GM21825 (cell line): Measurements from ENCODE around the gene JPT2.
"Not testable (repeated sequence)": the region's sequence is repeated elsewhere in the genome, so short reads cannot be mapped to it uniquely, and the experiment has no call there.

Experiments used
- ATAC-seq: cut with Tn5 transposase; IDR thresholded peaks from one replicate; pipeline ENCODE4 v1.9.1; 2021; ENCODE audit warnings: mild to moderate bottlenecking, moderate library complexity; ENCODE audit not compliant: unreplicated experiment

The JPT2 gene

DNA sequence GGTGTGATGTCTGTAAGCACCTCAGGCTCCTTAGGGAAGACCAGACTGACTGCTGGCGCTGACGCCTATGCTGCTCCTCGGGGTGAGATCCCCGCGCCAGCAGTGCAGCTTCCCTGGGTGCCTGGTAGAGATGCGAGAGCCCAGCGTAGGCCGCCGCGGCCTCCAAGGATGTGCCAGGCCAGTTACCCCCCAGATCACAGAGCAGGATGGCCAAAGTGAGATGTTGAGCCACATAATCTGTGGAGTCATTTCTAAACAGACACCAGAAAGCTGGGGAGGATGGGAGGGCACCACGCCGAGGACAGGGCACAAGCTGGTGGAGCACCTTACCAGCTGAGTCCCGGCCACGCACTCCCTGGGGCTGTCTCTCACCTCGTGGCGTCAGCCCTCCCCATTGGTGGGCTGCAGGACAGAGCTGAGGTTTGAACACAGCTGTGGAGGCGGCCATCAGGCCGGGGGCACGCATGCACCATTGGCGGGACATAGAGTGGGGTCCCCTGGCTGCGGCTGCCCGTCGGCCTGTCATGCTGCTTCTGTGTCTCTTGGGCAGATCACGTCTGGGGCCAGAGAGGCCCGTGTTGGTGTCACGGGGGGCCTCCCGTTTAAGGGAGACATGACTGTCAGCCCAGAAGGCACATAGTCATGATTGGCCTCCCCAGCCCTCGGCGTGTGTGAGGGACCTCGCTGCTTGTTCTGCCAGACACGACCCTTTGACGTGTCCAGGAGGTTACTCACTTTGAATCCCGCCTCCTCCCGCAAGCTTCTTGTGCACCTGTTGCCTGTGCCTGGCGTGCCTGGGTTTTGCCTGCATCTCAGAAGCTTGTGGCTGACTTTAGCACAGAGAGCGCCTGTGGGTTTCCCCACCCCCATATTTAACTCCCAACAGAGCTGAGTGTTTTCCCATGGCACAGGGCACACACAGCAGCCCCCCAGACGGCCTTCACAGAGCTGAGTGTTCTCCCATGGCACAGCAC is 49.9 kb downstream of the JPT2 start:
- ATAC-seq: no peak

GRCh38 chr16:1729026-1729425 is 50.9 kb downstream of the JPT2 start:
- ATAC-seq: no peak

DNA sequence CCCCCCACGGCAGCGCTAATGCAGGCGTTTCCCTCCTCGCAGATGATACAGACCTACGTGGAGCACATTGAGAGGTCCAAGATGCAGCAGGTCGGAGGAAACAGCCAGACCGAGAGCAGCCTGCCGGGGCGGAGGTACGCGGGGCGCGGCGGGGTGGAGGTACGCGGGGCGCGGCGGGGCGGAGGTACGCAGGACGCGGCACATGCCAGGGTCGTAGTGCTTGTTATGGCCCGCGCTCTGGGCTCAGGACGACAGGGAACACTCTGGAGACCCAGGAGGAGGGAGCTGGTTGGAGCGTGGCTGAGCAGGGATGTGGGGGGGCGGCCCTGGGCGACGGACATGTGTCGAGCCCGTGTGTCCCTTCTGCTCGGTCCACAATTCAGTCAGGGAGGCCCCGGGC is 51.4 kb downstream of the JPT2 start:
- no peak for ATAC-seq

- no peak for ATAC-seq
Observed at GRCh38 chr16:1731073-1731472, 53.0 kb downstream of the JPT2 start.

- ATAC-seq: no peak
Observed at GRCh38 chr16:1731603-1732002, 53.5 kb downstream of the JPT2 start.

- no peak for ATAC-seq
Observed at GRCh38 chr16:1732071-1732470, 54.0 kb downstream of the JPT2 start.

DNA sequence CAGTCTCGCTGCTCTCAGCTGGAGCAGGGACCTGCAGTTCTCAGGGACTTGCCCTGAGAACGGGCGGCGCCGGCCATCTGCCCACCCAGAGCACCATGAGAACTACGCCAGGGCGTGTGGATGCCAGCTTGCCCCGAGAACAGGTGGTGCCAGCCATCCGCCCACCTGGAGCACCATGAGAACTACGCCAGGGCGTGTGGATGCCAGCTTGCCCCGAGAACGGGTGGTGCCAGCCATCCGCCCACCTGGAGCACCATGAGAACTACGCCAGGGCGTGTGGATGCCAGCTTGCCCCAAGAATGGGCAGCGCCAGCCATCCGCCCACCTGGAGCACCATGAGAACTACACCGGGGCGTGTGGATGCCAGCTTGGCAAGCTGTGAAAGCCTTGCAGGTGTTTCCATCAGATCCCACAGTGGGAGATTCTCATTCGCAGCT is 54.5 kb downstream of the JPT2 start:
- ATAC-seq: not testable (repeated sequence)

GRCh38 chr16:1734123-1734522 is 56.0 kb downstream of the JPT2 start:
- no peak for ATAC-seq

- no peak for ATAC-seq
Observed at GRCh38 chr16:1734816-1735215, 56.7 kb downstream of the JPT2 start.

DNA sequence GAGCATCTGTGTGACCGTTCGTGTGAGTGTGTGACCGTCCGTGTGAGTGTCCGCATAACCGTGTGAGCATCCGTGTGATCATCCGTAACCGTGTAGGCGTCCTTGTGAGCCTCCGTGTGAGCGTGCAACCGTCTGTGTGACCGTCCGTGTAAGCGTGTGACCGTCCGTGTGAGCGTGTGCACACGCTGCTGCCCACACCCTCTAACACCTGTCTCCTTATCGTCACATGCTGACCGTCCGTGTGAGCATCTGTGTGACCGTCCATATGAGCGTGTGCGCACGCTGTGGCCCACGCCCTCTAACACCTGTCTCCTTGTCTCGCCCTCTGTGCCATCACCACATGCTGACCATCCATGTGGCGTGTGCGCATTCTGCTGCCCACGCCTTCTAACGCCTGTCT is 62.2 kb downstream of the JPT2 start:
- ATAC-seq: no peak

DNA sequence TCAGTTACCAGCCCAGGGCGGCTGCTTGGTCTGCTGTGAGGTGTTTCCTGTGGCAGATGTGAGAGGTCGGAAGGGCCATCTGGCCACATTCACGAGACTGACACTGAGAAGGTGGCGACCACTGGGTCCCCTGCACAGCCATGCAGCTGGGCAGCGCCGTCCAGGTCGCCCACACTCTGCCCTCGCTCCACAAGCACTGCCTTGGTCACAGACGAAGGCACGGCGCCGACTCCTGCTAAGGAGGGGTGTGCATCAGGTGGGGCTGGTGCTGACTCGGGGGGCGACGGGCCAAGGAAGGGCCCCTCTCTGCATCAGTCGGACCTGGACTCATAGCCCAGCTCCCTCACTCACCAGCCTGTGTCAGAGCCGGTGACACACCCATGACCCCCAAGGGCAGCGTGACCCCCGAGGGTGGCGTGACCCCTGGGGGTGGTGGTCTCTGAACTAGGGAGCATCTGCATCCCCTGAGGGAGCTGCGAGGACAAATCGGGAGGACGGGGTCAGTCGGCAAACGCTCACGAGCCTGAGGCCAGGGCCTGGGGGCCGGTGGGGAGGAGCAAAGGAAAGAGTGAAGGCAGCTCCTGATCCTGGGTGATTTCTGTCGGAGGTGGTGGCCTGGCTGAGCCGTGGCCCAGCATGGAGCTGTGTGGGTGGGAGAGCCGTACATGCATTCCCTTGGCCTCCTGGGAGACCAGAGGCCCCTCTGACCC is 62.9 kb downstream of the JPT2 start:
- ATAC-seq: no peak

GRCh38 chr16:1741553-1742165 is 63.6 kb downstream of the JPT2 start:
- no peak for ATAC-seq

DNA sequence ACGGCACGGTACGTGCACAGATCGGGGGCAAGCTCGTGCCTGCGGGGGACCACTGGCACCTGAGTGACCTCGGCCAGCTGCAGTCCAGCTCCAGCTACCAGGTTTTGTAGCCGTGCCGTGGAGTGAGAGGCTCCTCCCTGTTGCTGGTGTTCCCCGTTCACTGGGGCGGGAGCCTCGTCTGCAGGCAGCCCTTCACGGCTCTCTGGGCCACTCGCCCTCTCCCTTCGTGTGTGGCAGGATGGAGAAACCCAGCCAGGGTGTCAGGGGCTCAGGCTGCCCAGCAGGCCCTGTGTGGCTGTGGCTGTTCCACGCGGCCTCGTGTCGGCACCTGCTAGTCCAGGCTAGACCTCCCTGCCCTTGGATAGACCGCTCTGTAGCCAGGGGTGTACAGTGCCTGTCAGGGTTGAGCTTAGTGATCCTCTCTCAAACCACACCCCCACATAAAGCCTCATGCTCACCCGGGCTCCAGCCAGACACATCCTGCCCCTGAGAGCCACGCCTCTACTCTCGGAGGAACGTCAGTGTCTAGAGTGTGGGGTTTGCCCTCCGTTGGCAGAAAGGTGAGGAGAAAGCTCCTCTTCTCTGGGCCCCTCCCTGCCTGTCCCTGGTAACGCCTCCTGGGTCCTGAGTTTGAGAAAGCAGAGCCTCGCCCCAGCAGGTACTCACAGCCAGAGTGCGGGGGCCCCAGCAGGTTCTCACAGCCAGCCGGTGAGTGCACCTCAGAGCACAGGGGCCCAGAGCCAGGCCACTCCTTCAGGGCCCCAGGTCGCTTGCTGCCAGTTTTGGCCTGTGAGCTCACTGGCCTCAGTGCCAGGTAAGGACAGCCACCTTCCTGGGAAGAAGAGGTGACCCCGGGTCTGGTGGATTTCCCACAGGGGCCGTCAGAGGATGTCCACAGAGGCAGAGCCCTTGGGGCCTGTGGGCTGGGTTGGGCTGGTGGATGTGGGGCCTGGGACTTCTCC is 65.6 kb downstream of the JPT2 start:
- no peak for ATAC-seq

- ATAC-seq: no peak
Observed at GRCh38 chr16:1744338-1744840, 66.3 kb downstream of the JPT2 start.

DNA sequence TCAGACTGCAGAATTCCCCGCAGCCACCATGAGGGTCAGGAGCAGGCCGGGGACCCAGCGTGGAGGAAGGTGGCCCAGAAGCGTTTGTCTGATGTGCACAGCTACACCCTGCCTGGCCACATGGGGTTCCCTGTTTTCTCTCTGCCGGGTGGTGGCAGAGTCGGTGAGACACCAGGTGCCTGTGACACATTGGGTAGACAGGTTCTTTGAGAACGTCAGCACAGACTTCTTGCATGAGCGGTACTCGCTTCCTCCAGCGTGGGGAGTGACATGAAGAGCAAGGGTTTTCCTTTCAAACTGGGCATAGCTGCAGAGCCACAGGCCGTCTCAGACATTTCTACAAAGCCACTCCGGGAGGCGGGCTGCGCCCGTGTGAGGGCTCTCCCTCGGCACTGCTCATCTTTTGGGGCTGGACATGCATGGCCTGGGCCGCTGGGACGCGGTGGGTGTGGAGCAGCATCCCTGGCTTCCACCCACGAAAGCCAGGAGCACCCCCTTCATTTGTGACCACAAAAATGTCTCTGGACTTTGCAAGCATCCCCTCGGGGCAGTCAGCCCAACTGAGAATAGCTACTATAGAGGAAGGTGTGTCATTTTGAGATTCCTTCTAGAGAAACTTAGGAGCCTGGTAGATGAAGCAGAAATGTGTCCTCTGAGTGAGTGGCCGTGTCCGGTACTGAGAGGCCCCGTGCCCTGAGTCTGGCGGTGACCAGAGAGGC is 67.3 kb downstream of the JPT2 start:
- ATAC-seq: no peak

GRCh38 chr16:1745900-1746692 is 68.0 kb downstream of the JPT2 start:
- ATAC-seq: no peak

- no peak for ATAC-seq
Observed at GRCh38 chr16:1746693-1747195, 68.7 kb downstream of the JPT2 start.

DNA sequence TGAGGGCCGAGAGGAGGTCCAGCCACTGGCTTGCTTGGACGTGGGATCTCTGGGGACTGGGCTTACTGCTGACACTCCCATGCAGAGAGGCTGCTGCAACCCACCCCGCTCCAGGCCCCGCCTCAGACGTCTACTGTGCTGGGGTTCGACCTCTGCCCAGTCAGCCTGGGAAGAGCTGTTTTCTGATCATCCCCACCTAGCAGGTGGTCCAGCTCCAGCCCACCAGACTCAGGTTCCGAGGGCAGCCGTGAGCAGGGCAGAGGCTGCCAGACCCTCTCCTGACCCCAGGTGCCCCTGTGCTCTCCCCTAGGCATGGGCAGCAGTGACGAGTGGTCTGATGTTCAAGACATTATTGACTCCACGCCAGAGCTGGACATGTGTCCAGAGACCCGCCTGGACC is 69.9 kb downstream of the JPT2 start:
- no peak for ATAC-seq
